GM21423 (cell line): ENCODE data around the gene S100A9.
"Not testable (repeated sequence)": the region's sequence is repeated elsewhere in the genome, so short reads cannot be mapped to it uniquely, and the experiment has no call there.

ENCODE experiments used
- ATAC-seq: cut with Tn5 transposase; IDR thresholded peaks from one replicate; pipeline ENCODE4 v1.9.1; 2021; ENCODE audit warnings: mild to moderate bottlenecking, moderate library complexity; ENCODE audit not compliant: unreplicated experiment

The S100A9 gene

GRCh38 chr1:153405825-153406599 is 48.4 kb downstream of the S100A9 start:
- ATAC-seq: not testable (repeated sequence)

- ATAC-seq: not testable (repeated sequence)
These were observed 49.6 kb downstream of the S100A9 start for GRCh38 chr1:153407274-153407673.
